Measurements from ENCODE around the gene CPXM1.

The CPXM1 gene

DNA sequence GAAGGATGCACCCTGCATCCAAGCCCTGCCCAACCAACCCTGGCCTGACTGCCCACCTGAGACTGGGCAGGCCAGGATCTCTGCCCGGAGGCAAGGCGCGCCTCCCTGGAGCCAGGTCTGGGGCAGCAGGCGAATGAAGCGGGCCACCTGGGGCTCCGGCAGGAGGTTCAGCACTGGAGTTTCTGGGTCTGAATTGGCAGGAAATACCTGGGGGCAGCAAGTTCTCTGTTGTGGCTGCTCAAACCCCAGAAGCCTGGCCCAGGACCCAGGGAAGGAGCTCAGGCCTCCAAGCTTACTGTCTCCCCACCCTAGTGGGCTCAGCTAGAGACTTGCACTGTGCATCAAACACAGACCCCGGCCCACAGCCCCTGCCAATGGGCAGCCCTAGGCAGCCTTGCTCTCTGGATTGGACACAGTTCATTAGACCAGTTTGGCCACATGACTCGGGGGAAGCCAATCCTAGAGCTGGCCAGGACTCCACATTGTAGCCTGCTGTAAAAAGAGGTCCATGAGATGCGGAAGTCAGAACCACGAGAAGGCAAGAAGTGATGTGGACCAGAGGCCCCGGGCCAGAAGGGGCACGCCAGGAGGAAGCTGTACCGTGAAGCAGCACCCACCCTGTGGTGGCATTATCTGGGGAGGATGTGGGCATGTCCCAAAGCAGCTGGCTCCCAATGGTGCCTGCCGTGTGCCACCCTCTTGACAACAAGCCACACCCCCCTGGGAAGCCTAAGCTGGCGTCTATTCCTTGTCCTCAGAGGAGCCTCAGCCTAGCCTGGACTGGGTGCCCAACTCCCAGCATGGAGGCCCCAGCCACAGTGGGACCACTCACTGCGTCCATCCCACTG lies 3.1 kb downstream of the CPXM1 start:
- H2AFZ ChIP-seq (ENCODE audit: low read depth, low read length) = no peak overlapping the region
- H2BK12ac ChIP-seq (ENCODE audit: low read length in 2 of 2) = no peak overlapping the region
- no peak overlapping the region for H3K4me3 ChIP-seq (ENCODE audit: insufficient read depth in 1 of 2, low read depth in 1 of 2, low read length in 2 of 2)
- H2BK15ac ChIP-seq (ENCODE audit: low read depth, poor library complexity, severe bottlenecking) = no peak overlapping the region
- H3K79me1 ChIP-seq (replicated peaks; ENCODE audit: low read length, poor library complexity, severe bottlenecking) = no peaks in the 10 kb centered on the region
- H3K36me3 ChIP-seq (ENCODE audit: control insufficient read depth in 1 of 2, insufficient read depth in 2 of 2, low read depth in 1 of 2, low read length in 2 of 2) = peaks cover 38 to 43% of the 10 kb centered on the region in 2 experiments
- no peak for DNase-seq
- H3K18ac ChIP-seq (ENCODE audit: low read depth in 1 of 2, low read length in 2 of 2) = no peak overlapping the region
- no peak overlapping the region for H3K14ac ChIP-seq (ENCODE audit: low read length in 2 of 2)
- no peak overlapping the region for H2BK120ac ChIP-seq (ENCODE audit: low read depth, low read length)
- H3K4me1 ChIP-seq (ENCODE audit: control insufficient read depth, insufficient read depth, low read depth, low read length) = peaks cover 16% of the 10 kb centered on the region
- H3K4ac ChIP-seq (ENCODE audit: low read depth in 1 of 2, low read length in 2 of 2) = no peak overlapping the region
- H3K9ac ChIP-seq (ENCODE audit: low read length) = no peak overlapping the region
- peaks cover 14 to 20% of the 10 kb centered on the region in 2 experiments for H3K27me3 ChIP-seq (ENCODE audit: control insufficient read depth in 1 of 2, insufficient read depth in 1 of 2, low read length in 2 of 2)
- no peak overlapping the region for H3K4me2 ChIP-seq (ENCODE audit: low read length, poor library complexity, severe bottlenecking)
- no peaks in the 10 kb centered on the region for H3K9me3 ChIP-seq (ENCODE audit: control insufficient read depth, low read length)
- no peak overlapping the region for H3K23ac ChIP-seq (ENCODE audit: low read length in 2 of 2)
- no peak overlapping the region for H2AK5ac ChIP-seq (ENCODE audit: low read length, severe bottlenecking)
- no peak overlapping the region for H4K91ac ChIP-seq (ENCODE audit: low read length)
- no peak overlapping the region for H4K8ac ChIP-seq (ENCODE audit: low read length)
- H3K27ac ChIP-seq (ENCODE audit: low read length, poor library complexity, severe bottlenecking) = no peak overlapping the region
- no peak overlapping the region for H2BK5ac ChIP-seq (ENCODE audit: low read depth, low read length, poor library complexity, severe bottlenecking)
- whole genome bisulfite sequencing = 89% methylated on average over 16 of the region's 16 CpGs

DNA sequence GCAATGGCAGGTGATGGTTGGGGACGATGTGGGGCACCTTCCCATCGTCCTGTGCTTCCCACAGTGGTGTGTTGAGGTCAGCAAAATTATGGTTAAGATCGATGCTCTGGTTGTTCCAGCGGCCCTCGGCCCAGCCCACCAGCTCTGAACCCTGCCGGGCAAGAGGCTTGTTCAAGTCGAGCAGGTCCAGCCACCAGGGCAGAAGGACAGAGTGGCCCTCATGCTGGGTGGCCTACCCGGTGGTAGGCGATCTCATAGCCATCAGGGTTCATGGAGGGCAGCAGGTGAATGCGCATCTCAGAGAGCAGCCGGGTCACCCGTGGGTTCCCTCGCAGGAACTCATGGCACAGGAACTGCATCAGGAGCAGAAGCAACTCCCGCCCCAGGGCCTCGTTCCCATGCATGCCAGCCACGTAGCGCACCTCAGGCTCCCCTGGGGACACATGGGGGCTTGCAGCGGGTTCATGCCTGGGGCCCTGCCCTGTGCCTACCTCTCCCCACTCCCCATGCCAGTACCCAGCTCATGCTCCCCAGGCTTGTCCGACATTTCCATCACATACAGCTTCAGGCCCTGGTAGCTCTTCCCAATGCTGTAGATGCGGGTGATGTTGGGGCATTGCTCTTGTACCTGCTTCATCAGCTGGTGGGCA lies 4.3 kb downstream of the CPXM1 start:
- H4K91ac ChIP-seq (ENCODE audit: low read length) = no peak overlapping the region
- H3K18ac ChIP-seq (ENCODE audit: low read depth in 1 of 2, low read length in 2 of 2) = no peak overlapping the region
- H3K36me3 ChIP-seq (ENCODE audit: control insufficient read depth in 1 of 2, insufficient read depth in 2 of 2, low read depth in 1 of 2, low read length in 2 of 2) = peaks cover 38 to 43% of the 10 kb centered on the region in 2 experiments
- H2AK5ac ChIP-seq (ENCODE audit: low read length, severe bottlenecking) = no peak overlapping the region
- H3K4me1 ChIP-seq (ENCODE audit: control insufficient read depth, insufficient read depth, low read depth, low read length) = peaks cover 16% of the 10 kb centered on the region
- no peak overlapping the region for H3K14ac ChIP-seq (ENCODE audit: low read length in 2 of 2)
- no peak overlapping the region for H3K27ac ChIP-seq (ENCODE audit: low read length, poor library complexity, severe bottlenecking)
- H4K8ac ChIP-seq (ENCODE audit: low read length) = no peak overlapping the region
- H2BK15ac ChIP-seq (ENCODE audit: low read depth, poor library complexity, severe bottlenecking) = no peak overlapping the region
- no peaks in the 10 kb centered on the region for H3K79me1 ChIP-seq (replicated peaks; ENCODE audit: low read length, poor library complexity, severe bottlenecking)
- no peak overlapping the region for H2AFZ ChIP-seq (ENCODE audit: low read depth, low read length)
- H2BK120ac ChIP-seq (ENCODE audit: low read depth, low read length) = no peak overlapping the region
- 96% methylated on average over 19 of the region's 20 CpGs for WGBS
- H3K9me3 ChIP-seq (ENCODE audit: control insufficient read depth, low read length) = no peaks in the 10 kb centered on the region
- no peak overlapping the region for H3K4me2 ChIP-seq (ENCODE audit: low read length, poor library complexity, severe bottlenecking)
- H2BK5ac ChIP-seq (ENCODE audit: low read depth, low read length, poor library complexity, severe bottlenecking) = no peak overlapping the region
- H3K9ac ChIP-seq (ENCODE audit: low read length) = no peak overlapping the region
- H3K4ac ChIP-seq (ENCODE audit: low read depth in 1 of 2, low read length in 2 of 2) = no peak overlapping the region
- peaks cover 12 to 16% of the 10 kb centered on the region in 2 experiments for H3K27me3 ChIP-seq (ENCODE audit: control insufficient read depth in 1 of 2, insufficient read depth in 1 of 2, low read length in 2 of 2)
- no peak overlapping the region for H3K23ac ChIP-seq (ENCODE audit: low read length in 2 of 2)
- H3K4me3 ChIP-seq (ENCODE audit: insufficient read depth in 1 of 2, low read depth in 1 of 2, low read length in 2 of 2) = no peak overlapping the region
- no peak for DNase-seq
- no peak overlapping the region for H2BK12ac ChIP-seq (ENCODE audit: low read length in 2 of 2)

DNA sequence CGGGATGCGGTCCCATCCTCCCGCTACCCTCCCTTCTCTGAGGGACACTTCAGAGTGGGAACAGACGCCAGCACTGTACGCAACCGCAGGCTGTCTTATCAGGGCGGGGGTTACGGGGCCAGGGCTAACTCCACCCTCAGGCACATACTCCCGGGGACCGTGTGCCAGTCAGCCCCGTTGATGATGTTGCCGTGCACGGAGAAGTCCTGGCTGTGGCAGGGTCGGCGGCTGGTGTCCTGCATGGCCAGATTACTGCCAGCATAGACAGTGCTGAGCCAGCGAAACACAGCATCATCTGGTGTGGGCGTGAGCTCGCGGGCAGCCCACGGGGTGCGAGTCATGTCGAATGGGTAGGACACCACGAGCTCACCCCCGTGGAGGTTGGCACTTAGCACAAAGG lies 5.0 kb downstream of the CPXM1 start:
- no peak overlapping the region for H2BK5ac ChIP-seq (ENCODE audit: low read depth, low read length, poor library complexity, severe bottlenecking)
- H2AFZ ChIP-seq (ENCODE audit: low read depth, low read length) = no peak overlapping the region
- H2BK12ac ChIP-seq (ENCODE audit: low read length in 2 of 2) = no peak overlapping the region

DNA sequence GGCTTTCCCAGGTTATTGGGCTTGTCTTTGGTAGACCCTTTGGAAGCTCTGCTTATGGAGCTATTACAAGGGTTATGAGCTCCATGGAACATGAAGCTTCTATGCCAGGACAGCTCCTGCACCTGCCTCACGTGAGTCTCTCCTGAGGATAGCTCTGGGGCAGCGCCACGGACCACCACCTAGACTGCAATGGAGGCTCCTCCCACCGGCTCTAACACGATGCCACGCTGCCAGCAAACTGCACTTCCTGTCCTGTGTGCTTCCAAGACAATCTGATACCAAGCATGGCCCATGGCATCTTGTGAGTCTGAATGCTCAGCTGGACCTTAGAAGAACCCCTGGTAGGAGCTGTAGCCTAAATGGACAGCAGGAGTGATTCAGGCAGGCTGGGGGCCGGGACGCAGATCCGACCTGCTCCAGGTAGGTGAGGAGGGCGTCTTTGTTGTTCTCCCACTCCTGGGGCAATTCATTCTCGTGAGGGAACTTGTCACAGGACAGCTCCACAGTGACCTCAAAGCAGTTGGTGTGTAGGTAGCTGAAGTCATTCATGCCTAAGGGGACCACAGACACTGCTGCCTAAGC lies 5.5 kb downstream of the CPXM1 start:
- no peak overlapping the region for H3K4me2 ChIP-seq (ENCODE audit: low read length, poor library complexity, severe bottlenecking)
- H3K23ac ChIP-seq (ENCODE audit: low read length in 2 of 2) = no peak overlapping the region
- H3K4ac ChIP-seq (ENCODE audit: low read depth in 1 of 2, low read length in 2 of 2) = no peak overlapping the region
- no peak overlapping the region for H3K9ac ChIP-seq (ENCODE audit: low read length)
- no peak overlapping the region for H4K91ac ChIP-seq (ENCODE audit: low read length)
- H4K8ac ChIP-seq (ENCODE audit: low read length) = no peak overlapping the region
- H2BK120ac ChIP-seq (ENCODE audit: low read depth, low read length) = no peak overlapping the region
- H3K79me1 ChIP-seq (replicated peaks; ENCODE audit: low read length, poor library complexity, severe bottlenecking) = no peaks in the 10 kb centered on the region
- no peak overlapping the region for H2BK15ac ChIP-seq (ENCODE audit: low read depth, poor library complexity, severe bottlenecking)
- H2BK12ac ChIP-seq (ENCODE audit: low read length in 2 of 2) = no peak overlapping the region
- H3K18ac ChIP-seq (ENCODE audit: low read depth in 1 of 2, low read length in 2 of 2) = no peak overlapping the region
- no peak overlapping the region for H2AFZ ChIP-seq (ENCODE audit: low read depth, low read length)
- H3K36me3 ChIP-seq (ENCODE audit: control insufficient read depth in 1 of 2, insufficient read depth in 2 of 2, low read depth in 1 of 2, low read length in 2 of 2) = peaks cover 38 to 43% of the 10 kb centered on the region in 2 experiments
- no peaks in the 10 kb centered on the region for H3K9me3 ChIP-seq (ENCODE audit: control insufficient read depth, low read length)
- no peak overlapping the region for H2AK5ac ChIP-seq (ENCODE audit: low read length, severe bottlenecking)
- no peak overlapping the region for H2BK5ac ChIP-seq (ENCODE audit: low read depth, low read length, poor library complexity, severe bottlenecking)
- H3K27me3 ChIP-seq (ENCODE audit: control insufficient read depth in 1 of 2, insufficient read depth in 1 of 2, low read length in 2 of 2) = peaks cover 8 to 12% of the 10 kb centered on the region in 2 experiments
- H3K4me3 ChIP-seq (ENCODE audit: insufficient read depth in 1 of 2, low read depth in 1 of 2, low read length in 2 of 2) = no peak overlapping the region
- H3K27ac ChIP-seq (ENCODE audit: low read length, poor library complexity, severe bottlenecking) = no peak overlapping the region
- no peak overlapping the region for H3K14ac ChIP-seq (ENCODE audit: low read length in 2 of 2)
- WGBS = 89% methylated on average over 11 of the region's 11 CpGs
- H3K4me1 ChIP-seq (ENCODE audit: control insufficient read depth, insufficient read depth, low read depth, low read length) = peaks cover 10% of the 10 kb centered on the region
- DNase-seq = no peak

More for the DNA sequence above, 5.0 kb downstream of the CPXM1 start:
- Histone ChIP-seq H3K27me3 (ENCODE audit: control insufficient read depth in 1 of 2, insufficient read depth in 1 of 2, low read length in 2 of 2) (peaks cover 10 to 12% of the 10 kb centered on the region in 2 experiments), H3K18ac (ENCODE audit: low read depth in 1 of 2, low read length in 2 of 2) (no peak overlapping the region), H2BK120ac (ENCODE audit: low read depth, low read length) (no peak overlapping the region), H3K9me3 (ENCODE audit: control insufficient read depth, low read length) (no peaks in the 10 kb centered on the region), H3K23ac (ENCODE audit: low read length in 2 of 2) (no peak overlapping the region), H4K8ac (ENCODE audit: low read length) (no peak overlapping the region), H3K9ac (ENCODE audit: low read length) (no peak overlapping the region), H3K4me3 (ENCODE audit: insufficient read depth in 1 of 2, low read depth in 1 of 2, low read length in 2 of 2) (no peak overlapping the region), H3K4ac (ENCODE audit: low read depth in 1 of 2, low read length in 2 of 2) (no peak overlapping the region), H2AK5ac (ENCODE audit: low read length, severe bottlenecking) (no peak overlapping the region), H3K4me1 (ENCODE audit: control insufficient read depth, insufficient read depth, low read depth, low read length) (peaks cover 14% of the 10 kb centered on the region), H3K79me1 (replicated peaks; ENCODE audit: low read length, poor library complexity, severe bottlenecking) (no peaks in the 10 kb centered on the region), H3K4me2 (ENCODE audit: low read length, poor library complexity, severe bottlenecking) (no peak overlapping the region), H3K14ac (ENCODE audit: low read length in 2 of 2) (no peak overlapping the region), H2BK15ac (ENCODE audit: low read depth, poor library complexity, severe bottlenecking) (no peak overlapping the region), H4K91ac (ENCODE audit: low read length) (no peak overlapping the region), H3K27ac (ENCODE audit: low read length, poor library complexity, severe bottlenecking) (no peak overlapping the region), H3K36me3 (ENCODE audit: control insufficient read depth in 1 of 2, insufficient read depth in 2 of 2, low read depth in 1 of 2, low read length in 2 of 2) (peaks cover 38 to 43% of the 10 kb centered on the region in 2 experiments)
- no peak for DNase-seq
- WGBS = 97% methylated on average over 24 of the region's 24 CpGs

All from mesenchymal stem cell (in vitro differentiated cells and primary cell).